Stimulated activated CD4-positive, alpha-beta T cell treated with anti-CD3 and anti-CD28 coated beads, Interleukin-12 subunit alpha, Interleukin-12 subunit beta, amount 100 ng/mL, for 24 hours (primary cell): Measurements from ENCODE around the gene CCR9.
A peak's percentile ranks its signal among the peaks of the same experiment; 100 is the strongest.

Source experiments
- DNase-seq, 2 experiments: peaks; one replicate each; pipeline ENCODE4 v3.0.0-alpha.2; 2020; ENCODE audit warnings: low read depth in 2 of 2

CCR9 gene

DNA sequence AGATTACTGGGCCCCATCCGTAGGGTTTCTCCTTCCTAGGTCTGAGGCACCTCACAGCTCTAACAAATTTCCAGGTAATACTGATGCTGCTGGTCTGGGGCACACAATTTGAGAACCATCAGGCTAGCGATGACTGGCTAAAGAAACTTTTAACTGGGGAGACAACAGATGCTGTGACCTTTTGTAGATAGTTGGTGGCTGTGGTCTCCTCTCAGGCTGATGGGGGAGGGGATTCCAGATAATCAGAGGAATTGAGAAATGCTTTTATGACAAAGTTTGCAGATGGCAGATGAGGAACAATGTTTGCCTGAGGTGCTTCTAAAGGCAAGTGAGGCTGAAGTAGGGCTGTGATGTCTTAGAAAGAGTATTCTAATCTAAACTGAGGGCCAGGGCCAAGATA lies 13.8 kb upstream of the CCR9 start:
- DNase-seq = no peak

DNA sequence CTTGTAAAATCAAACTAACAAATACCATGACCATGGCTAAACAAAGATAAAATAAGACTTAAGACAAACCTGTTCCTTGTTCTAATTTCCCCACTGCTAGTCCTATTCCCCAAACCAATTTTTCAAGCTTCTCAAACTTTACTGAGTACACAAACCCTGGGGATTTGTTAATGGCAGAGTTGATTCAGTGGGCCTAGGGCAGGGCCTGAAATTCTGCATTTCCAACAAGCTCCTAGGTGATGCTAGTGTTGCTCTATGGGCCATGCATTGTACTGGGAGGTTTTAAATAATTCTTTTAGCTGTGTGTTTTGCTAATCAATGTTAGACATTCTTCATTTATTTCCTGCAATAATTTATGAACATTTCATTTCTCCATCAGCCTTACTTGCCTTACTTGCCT lies 13.3 kb upstream of the CCR9 start:
- DNase-seq = no peak

DNA sequence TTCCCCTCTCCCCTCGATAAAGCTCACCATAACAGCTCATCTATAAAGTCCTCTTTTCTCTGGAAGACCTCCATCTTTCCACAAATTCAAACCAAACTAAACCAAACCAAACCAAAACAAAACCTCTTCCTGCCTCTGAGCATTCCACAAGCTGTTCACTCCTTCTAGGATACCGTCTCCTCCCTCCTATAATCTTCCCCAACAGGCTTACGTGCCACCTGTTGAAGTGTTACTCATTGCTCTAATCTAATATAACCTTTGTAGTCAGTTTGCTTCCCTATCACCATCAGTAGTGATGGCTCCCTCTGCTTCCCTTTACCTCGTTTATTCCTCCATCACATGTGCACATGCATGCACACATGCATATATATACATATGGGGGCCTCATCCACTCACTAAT lies 12.7 kb upstream of the CCR9 start:
- DNase-seq = no peak

DNA sequence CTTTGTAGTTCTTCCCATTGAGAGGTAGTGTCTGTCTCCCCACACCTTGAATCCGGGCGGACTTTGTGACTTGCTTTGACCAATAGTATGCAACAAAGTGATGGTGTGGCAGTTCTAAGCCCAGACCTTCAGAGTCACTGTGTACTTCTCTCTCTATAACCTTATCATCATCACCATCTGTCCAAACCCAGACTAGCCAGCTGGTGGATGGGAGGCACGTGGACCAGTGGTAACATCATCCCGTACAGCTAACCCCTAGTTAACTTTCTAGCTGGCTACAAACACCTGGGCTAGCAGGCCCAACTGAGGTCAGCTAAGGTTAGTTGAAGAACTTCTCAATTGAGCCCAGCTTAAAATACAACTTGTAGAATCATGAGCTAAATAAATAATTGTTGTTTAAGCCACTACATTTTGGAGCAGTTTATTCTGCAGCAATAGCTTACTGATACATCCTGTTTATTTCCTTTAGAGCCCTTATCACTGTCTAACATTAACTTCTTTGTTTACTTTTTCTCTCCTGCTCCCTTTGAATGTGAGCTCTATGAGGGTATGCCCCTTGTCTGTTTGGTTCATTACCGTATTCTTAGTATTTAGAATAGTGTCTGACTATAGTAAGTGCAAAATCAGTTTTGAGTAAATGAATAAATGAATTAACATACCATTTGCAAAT lies 11.5 kb upstream of the CCR9 start:
- no peak for DNase-seq

DNA sequence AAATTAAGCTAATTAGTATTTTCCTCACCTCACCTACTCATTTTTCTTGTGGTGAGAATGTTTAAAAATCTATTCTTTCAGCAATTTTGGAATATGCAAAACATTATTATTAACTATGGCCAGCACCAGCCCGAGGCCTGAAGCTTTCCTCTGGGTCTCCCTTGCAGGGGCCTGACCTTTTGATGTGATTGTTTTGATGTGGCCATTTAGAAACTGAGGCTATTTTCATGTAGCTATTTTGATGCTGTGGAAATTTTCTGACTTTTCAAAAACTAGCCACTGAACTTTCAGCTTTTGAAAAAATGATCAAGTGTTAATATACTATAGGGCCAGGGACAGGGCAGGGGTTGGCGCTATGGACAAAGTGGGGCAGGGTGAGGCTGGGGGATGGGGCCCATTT lies 8.2 kb upstream of the CCR9 start:
- DNase-seq = no peak

DNA sequence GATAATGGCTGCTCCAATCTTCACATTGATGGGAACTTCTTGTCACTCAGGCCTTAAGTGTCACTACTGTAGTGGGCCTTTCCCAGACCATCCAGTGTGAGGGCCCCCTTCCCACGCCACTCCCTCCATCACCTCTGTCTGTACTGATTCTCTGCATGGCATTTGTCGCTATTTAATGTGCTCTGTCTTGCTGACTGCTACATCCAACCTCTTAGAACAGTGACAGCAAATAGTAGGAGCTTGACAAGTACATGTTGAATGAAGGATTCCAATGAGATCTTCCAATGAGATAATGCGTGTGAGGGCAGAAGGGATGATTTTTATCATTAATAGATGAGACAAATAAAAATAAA lies 5.6 kb upstream of the CCR9 start:
- DNase-seq = no peak

DNA sequence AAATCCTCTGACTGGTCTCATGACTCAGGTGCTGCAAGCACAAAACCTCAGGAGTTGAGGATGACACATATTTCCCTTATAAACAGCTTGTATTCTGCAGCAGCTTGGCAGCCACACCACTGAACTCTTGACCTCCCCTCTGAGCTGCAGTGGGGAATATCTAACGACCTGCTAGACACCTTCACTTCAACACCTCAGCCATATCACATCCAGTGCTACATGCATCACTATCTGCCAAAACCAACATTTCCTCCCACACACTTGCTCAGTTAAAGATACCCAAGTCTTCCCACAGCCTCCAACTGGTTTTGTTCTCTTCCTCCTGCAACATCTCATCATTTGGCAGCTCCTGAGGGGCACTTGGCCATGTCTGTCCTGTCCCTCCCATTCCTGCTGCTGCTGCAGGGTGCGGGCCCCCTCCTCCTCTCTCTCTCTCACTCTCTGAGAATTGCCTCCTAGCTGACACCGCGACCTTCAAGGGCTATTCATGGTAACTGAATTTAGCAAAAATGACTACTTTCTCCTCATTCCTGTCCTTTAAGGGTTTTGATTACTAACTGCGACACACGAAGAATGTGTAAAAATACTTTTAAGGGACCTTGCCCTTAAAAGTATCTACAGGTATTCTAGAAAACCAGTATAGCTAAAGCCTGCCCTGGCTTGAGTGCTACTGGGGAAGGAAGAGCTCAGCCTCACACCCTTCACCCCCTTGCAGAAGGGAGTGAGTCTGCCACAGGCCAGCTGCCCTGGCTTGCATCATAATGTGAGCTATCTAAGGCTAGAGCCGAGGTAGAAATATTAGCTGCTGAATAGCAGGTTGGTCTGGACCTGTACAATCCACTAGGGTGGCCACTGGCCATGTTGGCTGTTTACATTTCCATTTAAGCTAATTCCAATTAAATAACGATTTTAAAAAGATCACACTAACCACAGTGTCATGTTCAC lies 5.0 kb upstream of the CCR9 start:
- peak in 1 of 2 experiments; percentile 18 for DNase-seq

DNA sequence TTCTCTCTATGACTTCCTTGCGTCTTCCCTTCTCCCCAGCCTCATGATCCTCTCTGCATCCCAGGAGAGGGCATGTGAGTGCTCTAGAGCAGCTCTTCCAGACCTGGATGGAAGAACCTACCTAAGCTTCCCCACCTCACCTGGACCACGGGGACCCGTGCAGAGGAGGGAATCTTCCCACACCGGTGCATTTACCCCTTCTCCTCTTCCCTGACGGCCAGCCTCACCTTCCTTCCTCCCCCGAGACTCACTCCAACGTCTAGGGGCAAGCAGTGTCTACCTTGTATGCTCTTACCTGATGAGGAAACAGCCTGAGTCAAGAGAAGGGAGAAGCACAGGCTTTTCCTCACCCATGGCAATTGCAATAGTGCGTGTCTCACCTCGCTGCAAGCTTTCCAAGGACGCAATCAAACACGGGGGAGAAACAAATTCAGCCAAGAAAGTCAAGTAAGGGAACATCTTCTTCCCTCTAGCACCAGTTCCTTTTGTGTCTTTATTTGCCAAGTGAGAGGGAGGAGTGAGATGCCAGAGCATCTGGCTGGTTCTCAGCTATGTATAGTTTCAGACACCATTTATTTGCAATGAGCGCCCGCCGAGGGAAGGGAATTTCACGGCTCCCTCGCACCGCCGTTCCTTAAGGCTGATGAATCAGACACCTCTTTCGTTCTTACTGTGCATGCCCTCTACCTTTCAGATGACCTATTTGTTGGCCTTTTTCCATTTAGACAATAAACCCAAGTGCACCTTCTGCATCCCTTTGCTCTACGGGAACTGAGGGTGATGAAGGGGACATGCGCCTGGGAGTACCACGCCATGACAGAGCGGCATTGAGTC lies 1.8 kb upstream of the CCR9 start:
- no peak for DNase-seq

DNA sequence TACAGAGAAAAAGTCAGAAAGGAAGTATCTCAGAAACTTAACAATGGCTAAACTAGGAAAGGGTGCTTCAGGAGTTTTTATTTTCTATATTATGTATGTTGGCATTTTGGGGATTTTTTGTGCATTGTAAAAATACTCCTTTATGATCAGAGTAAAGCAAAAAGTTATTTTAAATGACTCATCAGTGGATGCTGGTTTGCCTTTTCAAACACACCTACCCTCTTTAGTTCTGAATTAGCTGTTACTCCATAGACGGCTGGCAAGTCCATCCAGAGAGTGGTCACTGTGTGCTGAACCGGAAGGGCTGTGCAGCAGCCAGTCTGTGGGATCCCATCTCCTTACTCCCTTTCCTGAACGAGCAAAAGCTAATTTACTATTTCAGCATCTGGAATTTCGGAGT lies 942 bp downstream of the CCR9 start:
- DNase-seq = no peak

DNA sequence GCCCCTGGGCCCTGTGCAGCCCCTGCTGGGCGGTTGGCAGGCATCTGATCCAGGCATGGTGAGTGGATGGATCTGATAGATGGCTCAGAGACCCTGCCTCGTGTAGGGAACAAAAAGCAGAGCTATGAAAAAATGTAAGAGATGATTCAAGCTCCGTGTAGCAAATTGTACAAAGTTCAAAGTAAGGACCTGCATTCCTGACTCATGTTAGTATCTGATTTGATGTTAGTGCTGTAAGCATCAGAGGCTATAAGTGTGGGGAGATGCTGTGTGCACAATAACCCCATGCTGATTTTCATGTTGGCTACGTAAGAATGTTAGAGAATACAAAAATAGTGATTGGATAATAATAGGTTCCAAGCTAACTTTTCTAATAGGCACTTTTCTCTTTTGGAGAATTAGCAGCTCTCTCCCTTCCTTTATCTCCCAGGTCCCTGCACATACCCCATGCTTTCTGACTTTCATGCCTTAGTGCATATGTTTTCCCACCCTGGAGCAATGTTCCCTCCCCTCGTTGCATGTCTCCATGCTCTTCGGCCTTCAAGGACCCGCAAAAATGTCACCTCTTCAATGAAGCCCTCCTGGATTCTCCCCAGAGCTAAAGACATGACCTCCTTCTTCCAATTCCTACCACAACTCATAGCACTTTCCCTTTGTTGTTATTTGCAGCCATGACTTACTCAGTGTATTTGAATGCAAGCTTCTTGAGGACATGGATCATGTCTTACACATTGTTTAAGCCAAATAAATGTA lies 1.6 kb downstream of the CCR9 start:
- no peak for DNase-seq

DNA sequence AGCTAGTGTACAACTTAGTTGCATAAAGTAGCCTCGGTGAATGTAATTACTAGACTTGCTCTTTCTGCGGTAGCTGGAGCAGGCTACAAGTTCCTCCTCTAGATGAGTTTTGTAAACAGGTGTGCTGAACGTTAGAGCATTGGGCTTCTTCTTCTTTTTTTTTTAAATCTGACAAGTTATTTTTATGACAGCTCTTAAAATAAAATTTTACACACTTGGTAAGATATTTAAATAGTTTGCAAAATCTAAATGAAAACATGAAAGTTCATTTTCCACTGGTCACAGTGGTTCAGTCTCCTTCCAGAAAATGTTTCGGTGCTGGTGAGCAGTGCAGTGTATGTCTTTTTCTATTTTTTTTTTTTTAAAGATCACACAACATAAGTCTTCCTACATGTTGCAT lies 3.0 kb downstream of the CCR9 start:
- DNase-seq = no peak

DNA sequence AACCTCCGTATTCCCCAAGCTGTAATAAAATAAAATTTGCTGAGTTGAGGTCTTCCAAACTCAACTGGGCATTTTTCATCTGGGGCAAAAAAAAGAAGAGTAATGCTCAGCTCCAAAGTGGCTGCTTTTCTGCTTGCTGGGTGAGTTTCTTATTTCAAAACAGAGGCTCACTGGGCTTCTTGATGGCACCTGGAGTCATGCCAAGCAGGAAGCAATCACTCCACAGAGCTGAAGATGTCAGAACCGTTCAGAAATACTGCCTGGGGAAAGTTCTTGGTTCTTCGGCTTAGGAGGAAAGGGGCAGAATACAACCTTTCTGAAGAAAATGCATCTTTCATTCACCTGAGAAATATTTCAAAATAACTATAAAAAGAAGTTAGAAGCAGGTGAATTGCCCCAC lies 4.1 kb downstream of the CCR9 start:
- DNase-seq = no peak

DNA sequence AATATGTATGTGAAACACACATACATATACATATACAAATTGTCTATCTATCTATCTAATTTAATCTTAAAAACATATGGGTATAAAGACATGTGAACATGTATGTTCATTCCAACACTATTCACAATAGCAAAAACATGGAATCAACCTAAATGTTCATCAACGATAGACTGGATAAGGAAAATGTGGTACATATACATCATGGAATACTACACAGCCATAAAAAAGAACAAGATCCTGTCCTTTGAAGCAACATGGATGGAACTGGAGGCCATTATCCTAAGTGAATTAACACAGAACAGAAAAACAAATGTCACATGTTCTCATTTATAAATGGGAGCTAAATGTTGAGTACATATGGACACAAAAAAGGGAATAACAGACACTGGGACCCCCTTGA lies 5.8 kb downstream of the CCR9 start:
- DNase-seq = no peak

DNA sequence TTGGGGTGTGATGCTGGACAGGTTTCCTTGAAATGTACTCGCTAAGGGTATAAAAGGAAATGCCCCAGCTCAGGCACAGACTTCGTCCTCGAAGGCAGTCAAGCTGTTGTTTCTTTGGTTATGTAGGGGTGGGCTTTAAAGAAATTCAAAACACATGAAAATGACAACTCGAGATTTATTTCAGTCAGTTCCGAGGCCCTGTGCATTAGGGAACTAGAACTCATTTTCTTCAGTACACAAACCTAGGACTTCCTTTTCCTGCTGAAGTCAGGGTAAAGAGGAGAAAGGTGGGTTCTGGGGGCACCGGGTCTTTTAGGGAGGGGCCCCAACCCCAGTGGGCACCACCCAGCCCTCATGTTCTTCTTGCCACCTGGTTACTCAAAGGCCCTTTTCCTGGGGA lies 7.7 kb downstream of the CCR9 start:
- DNase-seq = no peak

DNA sequence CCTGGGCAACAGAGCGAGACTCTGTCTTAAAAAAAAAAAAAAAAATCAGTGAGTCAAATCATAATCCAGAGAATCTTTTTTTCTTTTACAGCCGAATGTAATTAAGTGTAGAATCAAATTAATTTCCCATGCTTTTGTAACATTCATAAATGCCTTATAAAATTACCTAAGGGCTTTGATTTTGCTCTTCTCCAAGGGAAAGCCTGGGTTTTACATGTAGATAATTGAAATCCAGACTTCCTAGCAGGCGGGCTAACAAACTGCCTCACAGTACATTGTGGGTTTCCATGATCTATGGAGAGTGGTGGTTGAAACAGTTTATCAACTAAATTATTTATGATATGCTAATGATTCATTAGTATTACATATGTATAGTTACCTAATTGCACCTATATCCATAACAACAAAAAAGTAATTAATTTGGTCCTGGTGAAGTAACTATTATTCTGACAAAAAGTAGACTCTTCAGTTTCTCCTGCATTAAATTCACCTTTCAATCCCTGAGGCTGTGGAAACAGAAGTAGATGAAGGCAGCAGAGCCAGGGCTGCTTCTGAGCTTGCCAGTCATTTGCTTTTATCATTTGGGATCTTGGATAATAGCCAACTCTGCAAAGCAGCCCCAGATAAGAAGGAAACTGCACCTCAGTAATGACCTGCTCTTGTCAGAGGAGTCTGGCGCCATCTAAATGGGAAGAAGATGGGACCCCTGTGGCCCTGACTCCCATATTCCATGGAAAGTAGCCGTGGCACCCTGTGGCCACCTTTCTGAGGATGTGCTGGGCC lies 9.5 kb downstream of the CCR9 start:
- no peak for DNase-seq

DNA sequence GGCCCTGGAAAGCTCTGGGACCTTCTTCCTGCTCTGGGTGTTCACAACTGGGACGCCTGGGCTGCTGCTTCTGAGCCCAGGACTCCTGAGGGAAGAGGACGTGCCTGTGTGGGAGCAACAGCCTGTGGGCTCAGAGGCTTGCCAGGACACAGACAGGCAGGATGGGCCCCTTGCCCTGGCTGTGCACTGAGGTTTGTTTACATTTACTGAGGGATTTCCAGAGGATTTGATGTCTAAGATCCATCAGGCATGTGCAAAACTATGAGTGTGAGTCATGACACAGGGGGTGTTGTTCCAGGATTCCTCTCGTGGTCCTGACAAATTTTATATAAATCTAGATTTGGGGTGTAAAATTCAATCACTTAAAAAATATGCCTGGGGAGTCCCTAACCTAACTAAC lies 10.6 kb downstream of the CCR9 start:
- no peak for DNase-seq

DNA sequence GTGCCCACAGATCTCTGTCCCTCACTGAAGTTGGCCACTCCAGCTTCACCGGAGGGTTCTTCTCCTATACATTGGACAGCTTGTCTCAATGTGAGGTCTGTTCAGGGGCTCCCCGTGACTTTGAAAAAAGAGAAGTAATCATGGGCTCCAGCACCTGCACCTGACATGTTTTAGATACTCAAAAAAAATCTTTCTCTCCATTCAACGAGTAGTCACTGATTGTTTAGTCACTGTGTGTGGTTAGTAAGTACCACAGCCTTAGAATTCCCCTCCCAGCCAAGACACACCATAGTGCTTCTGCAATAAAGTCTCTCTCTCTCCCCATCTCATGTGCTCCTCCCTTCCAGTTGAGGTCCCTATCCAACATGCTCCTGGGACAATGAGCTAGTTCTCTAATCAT lies 18.6 kb downstream of the CCR9 start:
- DNase-seq = no peak

DNA sequence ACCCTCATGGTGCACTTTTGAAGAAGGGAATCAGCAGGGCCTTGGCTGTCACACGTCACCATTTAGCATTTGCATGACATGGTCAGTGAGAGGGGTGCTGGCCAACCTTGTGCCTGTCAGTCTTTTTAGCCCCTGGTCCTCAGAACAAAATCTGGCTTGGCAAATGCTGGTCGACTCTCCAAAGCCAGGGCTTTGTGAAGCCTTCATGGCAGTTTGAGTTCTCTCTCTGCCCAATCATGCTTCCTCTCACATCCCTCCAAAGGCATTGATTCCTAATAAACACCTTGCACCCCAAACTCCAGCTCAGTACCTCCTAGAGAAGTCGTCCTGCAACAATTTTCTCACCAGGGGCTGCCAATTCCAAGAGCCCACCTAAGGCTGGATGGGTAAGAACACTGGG lies 19.4 kb downstream of the CCR9 start:
- DNase-seq = no peak

DNA sequence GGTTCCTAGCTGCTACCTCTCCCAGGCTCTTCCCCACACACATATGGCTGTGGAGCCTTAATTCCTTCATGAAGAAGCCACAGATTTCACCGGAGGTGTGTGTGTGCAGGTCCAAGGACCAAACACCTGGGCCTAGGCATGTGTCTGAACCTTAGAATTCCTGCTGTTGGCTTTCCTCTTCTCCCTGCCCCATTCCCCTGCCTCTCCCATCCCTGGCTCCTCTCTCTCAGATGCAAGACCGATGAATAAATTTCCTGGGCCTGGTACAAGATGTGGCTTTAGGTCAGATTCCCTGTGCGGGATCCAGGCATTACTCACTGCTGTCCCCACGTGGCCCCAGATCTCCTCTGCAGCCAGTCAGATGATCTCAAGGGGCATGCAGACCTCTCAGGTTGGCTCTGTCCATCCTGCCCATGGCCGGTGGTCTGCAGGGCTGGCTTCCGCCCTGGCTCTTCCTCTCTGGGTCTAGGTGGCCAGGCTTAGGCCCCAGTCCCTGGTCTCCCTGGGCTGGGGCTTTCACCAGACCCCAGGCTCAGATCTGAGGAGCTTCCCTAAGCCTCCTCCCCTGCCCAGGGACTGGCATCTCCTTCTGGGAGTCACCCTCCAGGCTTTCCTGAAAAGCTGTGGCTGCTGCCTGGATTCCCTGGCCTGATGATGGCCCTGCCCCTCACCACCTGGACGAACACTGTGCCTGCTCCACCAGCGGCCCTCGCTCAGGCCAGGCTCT lies 20.5 kb downstream of the CCR9 start:
- no peak for DNase-seq
